Fibroblast of mammary gland (primary cell): ENCODE results near the gene MCF2L.

Experiments
- DNase-seq: peaks from one replicate; pipeline ENCODE4 v3.0.0-alpha.2; 2010; ENCODE audit warnings: low read depth
- H3K4me3 ChIP-seq: 2 replicates; pipeline ENCODE4 v1.5.1; 2011; ENCODE audit warnings: low read depth, mild to moderate bottlenecking, low read length, moderate library complexity; ENCODE audit not compliant: control insufficient read depth
- TF ChIP-seq, protein P1 (sequence below): conservative IDR thresholded peaks from 2 replicates; pipeline ENCODE4 v1.5.1; 2011; ENCODE audit warnings: low read depth, low read length, inconsistent platforms; ENCODE audit not compliant: control insufficient read depth, insufficient read depth

Gene MCF2L

DNA sequence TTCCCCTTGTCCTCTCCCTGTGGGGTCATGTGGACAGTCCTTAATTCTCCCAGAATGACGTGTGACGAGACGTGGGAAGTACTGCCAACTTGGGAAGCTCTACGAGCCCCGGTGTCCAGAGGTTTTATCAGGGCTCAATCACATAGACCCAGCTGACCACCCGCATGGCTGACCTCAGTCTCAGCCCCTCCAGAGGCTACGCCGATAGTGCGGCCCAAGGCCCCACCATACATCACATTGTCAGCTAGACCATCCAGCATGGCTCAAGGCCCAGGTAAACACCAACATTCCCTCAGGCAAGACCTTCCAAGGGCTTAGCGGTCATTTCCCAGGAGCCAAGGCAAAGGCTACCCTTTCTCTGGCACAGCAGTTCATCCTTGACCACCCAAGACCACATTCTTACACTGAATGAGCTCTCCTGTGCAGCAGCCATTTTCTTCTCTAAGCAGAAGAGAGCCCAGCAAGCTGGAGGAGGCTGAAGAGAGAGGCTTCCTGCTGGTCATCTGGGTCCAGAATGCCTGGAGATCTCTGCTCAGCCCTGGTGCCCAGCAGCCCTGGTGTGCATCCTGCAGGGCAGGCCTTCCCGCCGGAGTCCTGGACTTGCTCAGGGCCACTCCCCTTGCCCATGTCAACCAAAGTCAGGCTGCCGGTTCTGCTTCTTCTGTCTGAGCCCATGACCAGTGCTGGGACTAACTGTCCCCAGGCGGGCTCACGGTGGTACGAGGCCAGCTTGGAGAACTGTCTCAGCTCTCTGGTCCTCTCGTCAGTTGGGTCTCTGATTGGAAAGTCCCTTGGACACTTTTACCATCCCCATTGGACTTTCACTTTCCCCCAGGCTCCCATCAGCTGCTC, 145.7 kb downstream of the MCF2L start:
- H3K4me3 ChIP-seq, result no peak overlapping the region
- no peak for DNase-seq
- TF ChIP-seq, protein P1, sequence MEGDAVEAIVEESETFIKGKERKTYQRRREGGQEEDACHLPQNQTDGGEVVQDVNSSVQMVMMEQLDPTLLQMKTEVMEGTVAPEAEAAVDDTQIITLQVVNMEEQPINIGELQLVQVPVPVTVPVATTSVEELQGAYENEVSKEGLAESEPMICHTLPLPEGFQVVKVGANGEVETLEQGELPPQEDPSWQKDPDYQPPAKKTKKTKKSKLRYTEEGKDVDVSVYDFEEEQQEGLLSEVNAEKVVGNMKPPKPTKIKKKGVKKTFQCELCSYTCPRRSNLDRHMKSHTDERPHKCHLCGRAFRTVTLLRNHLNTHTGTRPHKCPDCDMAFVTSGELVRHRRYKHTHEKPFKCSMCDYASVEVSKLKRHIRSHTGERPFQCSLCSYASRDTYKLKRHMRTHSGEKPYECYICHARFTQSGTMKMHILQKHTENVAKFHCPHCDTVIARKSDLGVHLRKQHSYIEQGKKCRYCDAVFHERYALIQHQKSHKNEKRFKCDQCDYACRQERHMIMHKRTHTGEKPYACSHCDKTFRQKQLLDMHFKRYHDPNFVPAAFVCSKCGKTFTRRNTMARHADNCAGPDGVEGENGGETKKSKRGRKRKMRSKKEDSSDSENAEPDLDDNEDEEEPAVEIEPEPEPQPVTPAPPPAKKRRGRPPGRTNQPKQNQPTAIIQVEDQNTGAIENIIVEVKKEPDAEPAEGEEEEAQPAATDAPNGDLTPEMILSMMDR, result no peak

DNA sequence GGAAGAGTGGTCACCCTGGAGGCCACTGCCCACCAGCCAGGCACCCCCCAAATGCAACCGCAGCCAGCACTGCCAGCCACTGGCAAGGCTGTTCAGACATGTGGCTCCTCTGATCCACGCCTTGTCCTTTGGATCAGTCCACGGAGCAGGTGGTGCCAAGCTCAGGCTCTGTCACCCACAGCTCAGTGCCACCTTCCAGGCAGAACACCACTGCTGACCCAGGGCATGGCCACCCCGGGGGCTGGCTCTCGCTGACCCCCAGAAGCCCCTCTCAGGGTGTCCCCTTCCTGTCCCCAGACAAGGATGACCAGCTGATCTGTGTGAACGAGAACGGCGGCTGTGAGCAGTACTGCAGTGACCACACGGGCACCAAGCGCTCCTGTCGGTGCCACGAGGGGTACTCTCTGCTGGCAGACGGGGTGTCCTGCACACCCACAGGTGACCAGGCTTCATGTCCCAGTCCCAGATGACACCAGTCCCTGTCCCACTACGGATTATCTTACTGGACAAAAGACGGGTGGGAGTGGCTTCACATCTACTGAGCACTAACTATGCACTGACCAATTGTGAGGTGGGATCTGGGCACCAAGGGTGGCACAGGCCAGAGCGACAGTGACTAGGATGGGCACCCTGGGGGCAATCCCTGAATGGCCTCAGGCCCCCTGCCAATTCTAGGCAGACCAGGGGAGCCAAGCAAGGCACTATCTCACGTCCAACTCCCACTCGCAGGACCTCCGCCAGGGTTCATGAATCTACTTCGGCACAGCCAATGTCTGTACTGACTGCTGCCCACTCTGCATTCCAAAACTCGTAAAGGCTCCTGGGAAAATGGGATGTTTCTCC, 146.6 kb downstream of the MCF2L start:
- no peak for DNase-seq
- TF ChIP-seq, protein P1, result no peak
- H3K4me3 ChIP-seq, result no peak overlapping the region

DNA sequence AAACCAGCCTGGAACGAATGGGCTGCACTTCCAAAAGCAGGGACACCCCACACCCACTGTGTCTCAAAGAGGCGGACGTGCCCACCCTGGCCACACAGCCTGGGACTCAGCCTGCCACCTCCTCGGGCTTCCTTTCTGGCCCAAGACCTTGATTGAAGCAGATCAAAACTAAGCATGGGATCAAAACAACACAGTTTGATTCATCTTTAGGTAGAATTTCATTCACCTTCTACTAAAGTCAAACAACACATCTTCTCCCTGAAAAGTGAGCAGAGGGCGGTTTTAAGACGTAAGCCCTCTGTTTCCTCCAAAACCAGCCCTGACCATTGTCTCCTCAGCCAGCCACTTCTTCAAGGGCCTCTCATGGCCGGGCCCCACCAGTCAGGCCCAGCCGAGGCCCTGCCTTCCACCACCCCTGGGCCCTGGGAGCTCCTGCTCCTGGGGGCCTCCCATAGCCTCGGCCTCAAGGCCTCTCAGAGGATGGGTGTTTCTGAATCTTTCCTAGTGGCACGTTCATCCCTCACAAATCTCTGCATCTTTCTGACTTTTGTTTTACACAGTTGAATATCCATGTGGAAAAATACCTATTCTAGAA, 147.3 kb downstream of the MCF2L start:
- no peak overlapping the region for H3K4me3 ChIP-seq
- no peak for DNase-seq
- TF ChIP-seq, protein P1, result no peak

DNA sequence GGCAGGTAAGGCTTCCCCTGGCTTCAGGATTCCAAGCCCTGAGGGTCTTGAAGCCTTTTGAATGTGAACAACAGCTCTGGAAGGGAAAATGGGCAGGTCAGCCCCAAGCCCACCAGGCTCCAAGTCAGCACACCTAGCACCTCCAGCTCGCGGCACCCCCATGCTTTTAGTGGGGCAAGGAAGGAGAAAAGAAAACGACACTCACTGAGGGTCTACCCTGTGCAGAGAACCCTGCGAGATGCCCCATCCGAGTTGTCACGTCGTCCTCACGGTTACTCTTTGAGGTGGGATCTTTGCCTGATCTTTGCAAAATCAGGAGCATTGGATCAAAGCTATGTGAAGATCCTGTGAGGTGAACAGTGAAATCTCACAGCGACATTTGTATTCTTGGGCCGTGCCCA, 147.9 kb downstream of the MCF2L start:
- DNase-seq, result no peak
- TF ChIP-seq, protein P1, result no peak
- no peak overlapping the region for H3K4me3 ChIP-seq

DNA sequence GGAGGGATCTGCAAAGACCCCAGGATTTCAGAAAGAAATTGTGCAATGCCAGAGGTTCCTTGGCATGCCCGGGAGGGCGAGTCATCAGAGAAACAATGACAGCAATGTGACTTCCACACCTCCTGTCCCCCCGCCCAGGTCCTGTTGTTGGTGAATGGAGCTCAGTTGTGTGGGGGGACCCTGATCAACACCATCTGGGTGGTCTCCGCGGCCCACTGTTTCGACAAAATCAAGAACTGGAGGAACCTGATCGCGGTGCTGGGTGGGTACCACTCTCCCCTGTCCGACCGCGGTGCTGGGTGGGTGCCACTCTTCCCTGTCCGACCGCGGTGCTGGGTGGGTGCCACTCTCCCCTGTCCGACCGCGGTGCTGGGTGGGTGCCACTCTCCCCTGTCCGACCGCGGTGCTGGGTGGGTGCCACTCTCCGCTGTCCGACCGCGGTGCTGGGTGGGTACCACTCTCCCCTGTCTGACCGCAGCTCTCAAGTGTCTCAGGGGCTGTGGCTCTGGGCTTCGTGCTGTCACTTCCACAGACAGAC, 148.4 kb downstream of the MCF2L start:
- no peak overlapping the region for H3K4me3 ChIP-seq
- TF ChIP-seq, protein P1, result no peak
- DNase-seq, result no peak

DNA sequence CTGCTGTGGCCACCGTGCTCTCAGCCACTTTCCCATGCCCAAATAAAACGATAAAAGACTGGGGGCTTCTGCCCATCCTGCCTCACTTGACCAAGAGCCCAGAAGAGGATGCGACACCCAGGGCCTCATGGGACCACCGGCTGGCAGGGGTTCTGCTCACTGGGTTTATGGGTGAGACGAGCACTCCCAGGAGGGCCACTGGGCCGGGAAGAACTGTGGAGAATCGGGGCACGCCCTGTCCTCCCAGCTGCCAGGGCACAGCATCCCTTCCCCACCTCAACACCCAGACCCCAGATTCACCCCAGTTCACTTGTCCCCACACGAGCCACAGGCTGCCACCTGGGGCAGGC, 148.9 kb downstream of the MCF2L start:
- TF ChIP-seq, protein P1, result no peak
- no peak for DNase-seq
- H3K4me3 ChIP-seq, result no peak overlapping the region
